GM21825 (cell line): ENCODE results near the gene ATP5IF1.

Experiments
- ATAC-seq: cut with Tn5 transposase; IDR thresholded peaks from one replicate; pipeline ENCODE4 v1.9.1; 2021; ENCODE audit warnings: mild to moderate bottlenecking, moderate library complexity; ENCODE audit not compliant: unreplicated experiment

ATP5IF1 gene

GRCh38 chr1:28264897-28265296, 29.0 kb downstream of the ATP5IF1 start:
- no peak for ATAC-seq

DNA sequence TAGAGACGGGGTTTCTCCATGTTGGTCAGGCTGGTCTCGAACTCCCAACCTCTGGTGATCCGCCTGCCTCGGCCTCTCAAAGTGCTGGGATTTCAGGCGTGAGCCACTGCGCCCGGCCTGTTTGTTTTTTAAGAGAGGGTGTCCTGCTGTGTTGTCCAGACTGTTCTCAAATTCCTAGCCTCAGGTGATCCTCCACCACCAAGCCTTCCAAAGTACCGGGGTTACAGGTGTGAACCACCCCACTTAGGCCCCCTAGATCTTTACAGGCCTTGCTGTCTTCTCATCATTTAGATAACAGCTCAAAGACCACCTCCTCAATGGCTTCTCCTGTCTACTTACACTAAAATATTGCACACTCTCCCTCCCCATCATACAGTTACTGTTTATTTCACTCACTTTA, 29.7 kb downstream of the ATP5IF1 start:
- no peak for ATAC-seq

GRCh38 chr1:28266920-28267322, 31.0 kb downstream of the ATP5IF1 start:
- ATAC-seq = no peak

GRCh38 chr1:28267633-28268032, 31.7 kb downstream of the ATP5IF1 start:
- ATAC-seq = no peak

DNA sequence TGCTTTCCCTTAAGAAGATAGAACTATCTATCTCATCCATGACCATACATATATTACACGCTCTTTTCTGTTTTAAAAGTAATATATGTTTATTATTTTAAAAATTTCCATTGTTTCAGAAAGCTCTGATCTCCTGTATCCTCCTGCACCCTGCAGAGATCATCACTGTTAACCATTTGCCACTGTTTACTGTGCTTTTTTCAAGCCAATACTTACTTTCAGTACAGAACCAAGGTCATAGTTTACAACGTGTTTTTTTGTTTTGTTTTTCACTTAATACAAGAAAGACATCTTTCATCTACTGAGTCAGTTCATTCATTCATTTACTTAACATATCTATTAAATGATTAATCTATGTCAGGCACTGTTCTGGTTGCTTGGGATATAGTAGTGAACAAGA, 33.6 kb downstream of the ATP5IF1 start:
- no peak for ATAC-seq

DNA sequence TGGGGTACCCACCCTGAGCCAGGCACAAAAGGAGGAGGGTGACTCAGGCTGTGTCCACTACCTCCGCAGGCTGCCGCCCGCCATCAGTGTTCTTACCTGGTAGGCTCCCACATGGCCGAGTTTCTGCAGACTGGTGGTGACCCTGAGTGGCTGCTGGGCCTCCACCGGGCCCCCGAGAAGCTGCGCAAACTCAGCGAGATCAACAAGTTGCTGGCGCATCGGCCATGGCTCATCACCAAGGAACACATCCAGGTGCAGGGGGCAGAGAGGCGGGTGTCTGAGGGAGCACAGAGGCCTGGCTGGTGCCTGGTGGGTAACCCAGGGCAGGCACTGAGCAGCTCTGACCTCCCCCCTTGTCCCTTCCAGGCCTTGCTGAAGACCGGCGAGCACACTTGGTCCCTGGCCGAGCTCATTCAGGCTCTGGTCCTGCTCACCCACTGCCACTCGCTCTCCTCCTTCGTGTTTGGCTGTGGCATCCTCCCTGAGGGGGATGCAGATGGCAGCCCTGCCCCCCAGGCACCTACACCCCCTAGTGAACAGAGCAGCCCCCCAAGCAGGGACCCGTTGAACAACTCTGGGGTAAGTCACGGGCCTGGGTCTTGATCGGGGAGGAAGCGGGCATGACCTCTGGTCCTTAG, 36.4 kb downstream of the ATP5IF1 start:
- ATAC-seq = no peak

- ATAC-seq = no peak
Observed at GRCh38 chr1:28273216-28273860, 37.4 kb downstream of the ATP5IF1 start.

GRCh38 chr1:28278763-28279162, 42.8 kb downstream of the ATP5IF1 start:
- ATAC-seq = no peak

- ATAC-seq = no peak
Observed at GRCh38 chr1:28279721-28280120, 43.8 kb downstream of the ATP5IF1 start.

- no peak for ATAC-seq
Observed at GRCh38 chr1:28280501-28280900, 44.6 kb downstream of the ATP5IF1 start.

DNA sequence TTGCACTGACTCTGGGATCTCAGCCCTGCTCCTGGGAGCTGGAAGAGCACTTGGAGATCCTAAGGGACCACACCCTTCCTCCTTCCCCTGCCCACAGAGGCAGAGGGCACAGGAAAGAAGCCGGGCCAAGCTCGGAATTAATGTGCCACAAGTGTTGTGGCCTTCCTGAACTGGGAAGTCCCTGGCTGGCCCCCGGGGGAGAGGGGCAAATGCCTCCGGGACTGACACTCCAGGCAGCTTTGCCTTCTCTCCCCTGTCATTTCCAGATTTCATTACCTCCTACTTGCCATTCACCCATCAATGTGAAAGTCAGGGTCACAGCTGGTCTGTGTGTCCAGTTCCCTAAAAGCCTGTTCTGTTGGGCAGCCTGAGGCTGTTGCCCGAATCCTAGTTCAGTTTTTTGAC, 45.1 kb downstream of the ATP5IF1 start:
- no peak for ATAC-seq

GRCh38 chr1:28281608-28282425, 45.9 kb downstream of the ATP5IF1 start:
- no peak for ATAC-seq

DNA sequence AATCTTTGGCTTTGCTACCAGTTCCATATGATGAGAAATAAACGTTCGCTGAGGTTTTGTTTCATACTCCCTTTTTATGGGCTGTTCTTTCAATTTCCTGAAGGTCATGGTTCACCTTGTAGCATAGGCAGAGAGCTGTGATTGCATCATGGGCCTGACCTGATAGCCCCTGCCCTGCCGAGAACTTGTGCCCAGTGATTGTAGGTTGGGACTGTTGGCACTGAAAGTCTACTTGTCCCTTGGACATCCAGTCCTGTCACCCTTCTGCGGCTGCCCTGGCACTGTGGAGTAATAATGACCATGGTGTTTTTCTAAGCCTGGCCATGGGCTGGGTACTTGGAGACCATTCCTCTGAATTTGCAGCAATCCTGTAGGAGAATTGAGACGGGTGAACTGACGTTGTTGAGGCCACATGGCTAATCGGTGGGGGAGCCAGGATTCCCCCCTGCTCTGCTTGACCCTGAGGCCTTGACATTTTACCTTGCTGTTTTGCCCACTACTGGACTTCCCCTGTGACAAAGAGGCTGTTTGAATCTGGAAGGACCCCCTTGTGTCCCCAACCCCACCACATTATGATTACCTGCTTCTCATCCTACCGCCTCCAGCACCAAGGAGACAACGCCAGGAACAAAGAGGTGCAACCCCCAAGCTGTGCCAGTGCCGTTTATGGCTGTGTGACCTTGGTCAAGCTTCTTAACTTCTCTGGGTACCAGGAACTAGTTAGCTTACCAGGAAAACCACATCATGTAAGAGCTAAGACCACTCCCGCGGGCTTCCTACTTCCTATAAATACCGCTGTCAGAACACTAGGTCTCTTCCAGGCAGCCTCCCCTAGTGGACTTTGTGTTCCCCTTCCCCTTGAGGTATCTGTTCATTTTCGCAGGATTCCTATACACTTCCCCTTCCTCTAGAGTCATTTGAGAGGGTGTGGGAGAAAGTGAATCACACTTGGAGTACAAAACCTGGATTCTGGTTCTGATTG, 46.8 kb downstream of the ATP5IF1 start:
- no peak for ATAC-seq

- no peak for ATAC-seq
Observed at GRCh38 chr1:28286111-28286510, 50.2 kb downstream of the ATP5IF1 start.
